Esophagus muscularis mucosa (tissue), 4 donors: ENCODE data around the gene ACACA. TPM values are rescaled to one million over a fixed set of nuclear protein-coding genes. Genes with fewer than 3 reads are reported as not detected.
A peak's percentile ranks its signal among the peaks of the same experiment; 100 is the strongest.

Source experiments
- DNase-seq: peaks from one replicate; pipeline ENCODE4 v3.0.0-alpha.2; 2017; ENCODE audit errors: extremely low spot score
- H3K27ac ChIP-seq, 4 donors: fragments of 200-600 bp; sonication (generic); replicated peaks in 1 of 4; 1 replicate in 3 of 4; 2 replicates in 1 of 4; pipeline ENCODE4 v1.5.1; 2016 to 2019; ENCODE audit warnings: mild to moderate bottlenecking in 1 of 4
- H3K27me3 ChIP-seq, 4 donors: fragments of 200-600 bp; sonication (generic); one replicate each; pipeline versions ENCODE4 v1.5.1 to v1.6.0; 2016 to 2019
- H3K36me3 ChIP-seq, 4 donors: fragments of 200-600 bp; sonication (generic); one replicate each; pipeline ENCODE4 v1.5.1; 2016 to 2019
- H3K4me1 ChIP-seq, 4 donors: fragments of 200-600 bp; sonication (generic); one replicate each; pipeline ENCODE4 v1.5.1; 2016 to 2019
- H3K4me3 ChIP-seq, 4 donors: fragments of 200-600 bp; sonication (generic); 1 replicate in 2 of 4; 2 replicates in 2 of 4; pipeline ENCODE4 v1.5.1; 2016 to 2019; ENCODE audit warnings: mild to moderate bottlenecking in 4 of 4, moderate library complexity in 1 of 4
- H3K9me3 ChIP-seq, 4 donors: fragments of 200-600 bp; sonication (generic); 1 replicate in 3 of 4; 2 replicates in 1 of 4; pipeline ENCODE4 v1.5.1; 2016 to 2019
- EP300 ChIP-seq: sonication (generic); formaldehyde crosslinking; IDR thresholded peaks from one replicate; pipeline ENCODE4 v1.6.1; 2017; ENCODE audit warnings: antibody characterized with exemption
- POLR2A ChIP-seq: fragments of 450-650 bp; IDR thresholded peaks from one replicate; pipeline ENCODE4 v1.6.1; 2017; ENCODE audit warnings: antibody characterized with exemption, moderate library complexity, mild to moderate bottlenecking, low read depth
- POLR2AphosphoS5 ChIP-seq, 2 donors: sonication (generic); formaldehyde crosslinking; IDR thresholded peaks; one replicate each; pipeline ENCODE4 v1.6.1; 2017; ENCODE audit warnings: antibody characterized with exemption in 2 of 2
- WGBS: methylation state at CpG from one replicate; pipeline ENCODE4 v1.1.5; 2018; 5-methylcytosine and 5-hydroxymethylcytosine counted together
- intact Hi-C: fragments of 100-400 bp; cut with DNase I; formaldehyde crosslinking; loops from one replicate; pipeline ENCODE4 v1.15.1; 2023
- total RNA-seq, 4 donors: library from RNA; depleted of rRNA; stranded (reverse); fragments of >200 nt; gene quantifications; one replicate each; pipeline versions ENCODE4 v1.1.0 to v1.2.1, GENCODE V29; 2016
- TF ChIP-seq, protein P1 (sequence below), 3 experiments: fragments of 200-600 bp in 2 of 3; fragments of 450-650 bp in 1 of 3; sonication (generic) in 2 of 3; IDR thresholded peaks; one replicate each; pipeline ENCODE4 v1.5.1; 2017 to 2019; ENCODE audit warnings: antibody characterized with exemption in 3 of 3, mild to moderate bottlenecking in 2 of 3, moderate library complexity in 1 of 3

Gene ACACA
- total RNA-seq, 4 donors from 2014 or later, result 34.0 to 58.0 (median 50.5) TPM

DNA sequence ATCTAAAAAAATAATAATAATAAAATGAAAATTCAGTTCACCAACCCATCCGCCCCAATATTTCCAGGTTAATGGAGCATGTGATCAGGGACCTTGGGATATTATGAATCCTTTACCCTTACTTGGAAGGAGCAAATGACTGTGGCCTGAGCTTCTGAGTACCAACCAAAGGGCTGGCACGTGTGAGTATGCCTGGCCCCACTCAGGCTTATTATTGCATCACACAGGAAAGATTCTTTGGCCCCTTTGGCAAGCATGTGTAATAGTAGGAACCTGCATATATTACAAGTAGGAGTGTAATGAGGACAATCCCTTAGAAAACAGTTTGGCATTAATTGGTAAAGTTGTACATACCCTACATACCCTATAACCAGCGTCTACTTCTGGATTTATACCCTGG is 38.1 kb downstream of the ACACA start:
- Histone ChIP-seq H3K4me3 (no peak overlapping the region), H3K36me3 (no peaks in the 10 kb centered on the region), H3K4me1 (peaks cover 0 to 5% (median 4%) of the 10 kb centered on the region in 4 donors), H3K27me3 (no peaks in the 10 kb centered on the region), H3K27ac (no peak overlapping the region), H3K9me3 (no peaks in the 10 kb centered on the region)
- no peak for TF ChIP-seq EP300
- TF ChIP-seq POLR2A, result no peak
- TF ChIP-seq POLR2AphosphoS5 (IDR thresholded peaks at IDR 0.05), result no peak
- TF ChIP-seq, protein P1, sequence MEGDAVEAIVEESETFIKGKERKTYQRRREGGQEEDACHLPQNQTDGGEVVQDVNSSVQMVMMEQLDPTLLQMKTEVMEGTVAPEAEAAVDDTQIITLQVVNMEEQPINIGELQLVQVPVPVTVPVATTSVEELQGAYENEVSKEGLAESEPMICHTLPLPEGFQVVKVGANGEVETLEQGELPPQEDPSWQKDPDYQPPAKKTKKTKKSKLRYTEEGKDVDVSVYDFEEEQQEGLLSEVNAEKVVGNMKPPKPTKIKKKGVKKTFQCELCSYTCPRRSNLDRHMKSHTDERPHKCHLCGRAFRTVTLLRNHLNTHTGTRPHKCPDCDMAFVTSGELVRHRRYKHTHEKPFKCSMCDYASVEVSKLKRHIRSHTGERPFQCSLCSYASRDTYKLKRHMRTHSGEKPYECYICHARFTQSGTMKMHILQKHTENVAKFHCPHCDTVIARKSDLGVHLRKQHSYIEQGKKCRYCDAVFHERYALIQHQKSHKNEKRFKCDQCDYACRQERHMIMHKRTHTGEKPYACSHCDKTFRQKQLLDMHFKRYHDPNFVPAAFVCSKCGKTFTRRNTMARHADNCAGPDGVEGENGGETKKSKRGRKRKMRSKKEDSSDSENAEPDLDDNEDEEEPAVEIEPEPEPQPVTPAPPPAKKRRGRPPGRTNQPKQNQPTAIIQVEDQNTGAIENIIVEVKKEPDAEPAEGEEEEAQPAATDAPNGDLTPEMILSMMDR (IDR thresholded peaks at IDR 0.05), result no peak
- 82% methylated on average over 3 of the region's 3 CpGs for WGBS
- no peak for DNase-seq
- intact Hi-C loops, result no loop called here

DNA sequence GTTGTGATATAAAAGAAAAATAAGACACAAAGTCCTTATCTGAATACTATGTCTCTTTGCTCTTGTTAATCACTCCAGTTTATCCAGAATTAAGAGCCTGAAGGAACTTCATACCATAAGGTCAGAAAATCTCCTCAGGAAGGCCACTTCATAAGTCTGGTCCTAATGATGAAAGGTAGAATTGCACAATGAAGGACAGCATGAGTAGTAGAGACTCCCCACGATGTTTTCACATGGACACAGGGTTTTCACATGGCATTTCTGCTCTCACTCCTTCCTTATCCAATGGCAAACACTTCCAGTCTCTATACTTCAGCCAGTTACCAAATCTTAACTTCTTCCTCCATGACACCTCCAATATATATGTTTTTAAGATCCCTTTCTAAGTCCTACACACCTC is 41.0 kb downstream of the ACACA start:
- WGBS, result 70% methylated on average over 1 of the region's 1 CpG
- Histone ChIP-seq H3K27me3 (no peaks in the 10 kb centered on the region), H3K9me3 (no peaks in the 10 kb centered on the region), H3K4me3 (no peak overlapping the region), H3K27ac (no peak overlapping the region), H3K4me1 (peaks cover 0 to under 1% (median under 1%) of the 10 kb centered on the region in 4 donors), H3K36me3 (no peaks in the 10 kb centered on the region)
- no peak for DNase-seq
- TF ChIP-seq POLR2A (no peak), POLR2AphosphoS5 (IDR thresholded peaks at IDR 0.05) (no peak), EP300 (no peak)
- TF ChIP-seq, protein P1 (IDR thresholded peaks at IDR 0.05), result no peak
- intact Hi-C loops, result no loop called here

DNA sequence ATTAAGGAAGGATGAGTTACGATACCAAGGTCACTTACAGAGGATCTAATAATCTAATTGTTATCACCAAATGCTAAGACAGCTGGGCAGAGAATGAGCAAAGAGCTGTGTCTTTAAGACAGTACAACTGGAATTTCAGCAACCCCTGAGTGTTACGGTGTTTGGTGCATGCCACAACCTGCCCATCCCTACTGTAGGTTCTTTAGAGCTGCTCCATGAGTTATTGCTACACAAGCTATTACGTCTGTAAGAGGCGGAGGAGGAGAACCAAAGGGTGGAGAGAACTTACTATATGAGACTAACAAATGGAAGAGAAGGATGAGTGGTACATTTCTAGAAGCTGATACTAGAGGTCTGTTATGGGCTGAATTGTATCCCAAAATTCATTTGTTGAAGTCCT is 45.1 kb downstream of the ACACA start:
- Histone ChIP-seq H3K27ac (no peak overlapping the region), H3K9me3 (no peaks in the 10 kb centered on the region), H3K4me3 (no peak overlapping the region), H3K4me1 (peaks cover 14 to 36% (median 26%) of the 10 kb centered on the region in 4 donors), H3K36me3 (no peaks in the 10 kb centered on the region), H3K27me3 (no peaks in the 10 kb centered on the region)
- DNase-seq, result no peak
- intact Hi-C loops, result no loop called here
- 91% methylated on average over 4 of the region's 4 CpGs for WGBS
- TF ChIP-seq, protein P1 (IDR thresholded peaks at IDR 0.05), result no peak
- TF ChIP-seq POLR2AphosphoS5 (IDR thresholded peaks at IDR 0.05), result no peak

DNA sequence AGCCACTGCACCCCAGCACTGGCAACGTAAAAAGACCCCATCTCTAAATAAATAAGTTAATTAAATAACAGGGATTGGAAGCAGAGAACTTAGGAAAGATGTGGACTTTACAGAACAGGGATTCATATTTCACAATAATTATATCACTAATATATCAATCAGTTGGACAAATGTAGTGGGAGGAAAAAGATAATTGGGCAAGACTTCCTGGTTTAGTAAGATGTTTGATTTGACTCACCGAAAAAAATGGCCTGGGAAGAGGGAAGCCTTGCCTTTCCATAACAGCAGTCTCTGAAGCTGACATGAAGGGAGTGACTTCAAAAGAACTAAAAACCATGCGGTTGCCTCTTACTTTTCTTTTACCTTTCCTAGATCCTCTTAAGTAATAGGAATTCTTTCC is 46.0 kb downstream of the ACACA start:
- Histone ChIP-seq H3K4me1 (peaks cover 14 to 36% (median 26%) of the 10 kb centered on the region in 4 donors), H3K9me3 (no peaks in the 10 kb centered on the region), H3K36me3 (no peaks in the 10 kb centered on the region), H3K27ac (peak overlapping the region in 2 of 4 donors; percentile 92 to 95), H3K4me3 (no peak overlapping the region), H3K27me3 (no peaks in the 10 kb centered on the region)
- 85% methylated on average over 3 of the region's 3 CpGs for WGBS
- intact Hi-C loops, result no loop called here
- DNase-seq, result no peak
- TF ChIP-seq, protein P1 (IDR thresholded peaks at IDR 0.05), result no peak
- no peak for TF ChIP-seq POLR2AphosphoS5 (IDR thresholded peaks at IDR 0.05)
- TF ChIP-seq POLR2A, result no peak
- TF ChIP-seq EP300, result no peak

DNA sequence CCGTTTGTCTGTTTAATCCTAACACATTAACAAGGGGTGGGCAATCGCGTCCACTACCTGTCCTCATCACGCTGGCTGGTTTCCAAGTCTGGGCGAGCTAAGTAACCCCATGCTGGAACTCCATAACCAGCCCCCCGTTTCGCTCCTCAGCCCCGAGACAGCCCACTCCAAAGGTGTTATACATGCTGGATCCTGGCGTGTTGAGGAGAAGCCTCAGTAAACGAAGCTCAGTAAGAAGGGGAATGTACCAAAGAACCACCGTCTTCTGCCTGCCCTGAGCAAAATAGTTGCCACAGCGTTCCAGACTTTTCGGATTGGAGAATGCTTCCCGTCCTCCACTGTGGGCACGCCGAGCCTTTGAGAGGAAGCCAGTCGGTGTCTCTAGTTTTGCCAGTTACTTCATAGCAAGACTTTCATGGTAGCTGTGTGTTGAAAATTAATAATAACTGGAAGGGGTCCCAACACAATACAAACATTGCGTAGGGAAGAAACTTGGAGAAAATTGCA is 46.9 kb downstream of the ACACA start:
- Histone ChIP-seq H3K36me3 (no peaks in the 10 kb centered on the region), H3K27ac (peak overlapping the region; percentile 89 to 95 (median 90)), H3K4me3 (peak overlapping the region; percentile 72 to 91 (median 82)), H3K4me1 (peaks cover 14 to 36% (median 26%) of the 10 kb centered on the region in 4 donors), H3K27me3 (no peaks in the 10 kb centered on the region), H3K9me3 (no peaks in the 10 kb centered on the region)
- no peak for DNase-seq
- TF ChIP-seq POLR2A (no peak), POLR2AphosphoS5 (IDR thresholded peaks at IDR 0.05) (no peak), EP300 (no peak)
- TF ChIP-seq, protein P1 (IDR thresholded peaks at IDR 0.05), result no peak
- intact Hi-C loops, result loop anchor here (5.0 kb wide), 1 partner anchor 48 kb away; the partner anchor contains the start of genes ACACA and TADA2A
- WGBS, result 16% methylated on average over 14 of the region's 18 CpGs
